Neural progenitor cell (in vitro differentiated cells): ENCODE results near the gene TMEM123.

ENCODE experiments used
- CTCF ChIP-seq: fragments of 200-600 bp; sonication (generic); IDR thresholded peaks from 2 replicates; pipeline ENCODE4 v1.5.1; 2017; ENCODE audit warnings: antibody characterized with exemption, mild to moderate bottlenecking
- EZH2 ChIP-seq: fragments of 200-600 bp; sonication (generic); IDR thresholded peaks from 2 replicates; pipeline ENCODE4 v1.6.1; 2017; ENCODE audit warnings: antibody characterized with exemption, mild to moderate bottlenecking, moderate library complexity
- EZH2phosphoT487 ChIP-seq: fragments of 200-600 bp; sonication (generic); IDR thresholded peaks from 2 replicates; pipeline ENCODE4 v1.6.1; 2017; ENCODE audit warnings: antibody characterized with exemption

DNA sequence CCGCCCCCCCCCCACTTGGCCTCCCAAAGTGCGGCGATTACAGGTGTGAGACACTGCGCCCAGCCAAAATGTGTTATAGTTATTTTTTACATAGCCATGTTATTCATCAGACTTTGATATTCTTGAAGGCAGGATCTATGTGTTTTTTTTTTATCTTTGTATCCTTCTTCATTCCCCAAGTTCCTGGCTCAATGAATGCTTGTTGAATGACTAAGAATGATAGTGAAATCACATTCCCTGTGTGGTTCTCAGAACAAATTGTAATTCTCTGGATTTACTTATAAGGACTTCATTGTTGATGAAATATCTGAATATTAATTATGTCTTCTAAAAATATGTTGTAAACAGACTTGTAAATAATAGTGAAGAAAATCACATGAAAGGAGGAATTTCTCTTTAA, 44.5 kb upstream of the TMEM123 start:
- TF ChIP-seq CTCF (no peak), EZH2 (no peak), EZH2phosphoT487 (no peak)
